NCI-H146 (cell line): ENCODE results near the gene IL17C.

Experiments used
- DNase-seq: peaks from one replicate; lab custom pipeline; 2025; lab: John Stamatoyannopoulos, UW

The IL17C gene

DNA sequence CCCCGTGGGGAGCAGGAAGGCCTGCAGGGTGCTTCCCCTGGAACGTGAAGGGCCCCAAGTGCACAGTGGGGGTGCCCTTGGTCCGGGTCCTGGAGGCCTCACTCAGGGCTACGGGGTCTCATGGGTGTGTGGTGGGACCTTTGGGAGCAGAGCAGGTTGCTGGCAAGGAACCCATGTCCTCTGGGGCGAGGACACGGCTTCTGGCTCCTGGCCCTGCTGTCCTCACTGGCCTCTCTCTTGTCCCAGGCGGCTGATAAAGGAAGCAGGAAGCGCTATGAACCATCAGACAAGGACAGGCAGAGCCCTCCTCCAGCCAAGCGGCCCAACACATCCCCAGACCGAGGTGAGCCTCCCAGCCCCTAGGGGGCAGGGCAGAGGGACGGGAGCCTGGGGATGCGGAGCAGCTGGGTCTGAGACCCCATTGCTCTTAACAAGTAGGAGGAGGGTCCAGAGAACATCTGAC is 9.8 kb upstream of the IL17C start:
- no peak for DNase-seq

DNA sequence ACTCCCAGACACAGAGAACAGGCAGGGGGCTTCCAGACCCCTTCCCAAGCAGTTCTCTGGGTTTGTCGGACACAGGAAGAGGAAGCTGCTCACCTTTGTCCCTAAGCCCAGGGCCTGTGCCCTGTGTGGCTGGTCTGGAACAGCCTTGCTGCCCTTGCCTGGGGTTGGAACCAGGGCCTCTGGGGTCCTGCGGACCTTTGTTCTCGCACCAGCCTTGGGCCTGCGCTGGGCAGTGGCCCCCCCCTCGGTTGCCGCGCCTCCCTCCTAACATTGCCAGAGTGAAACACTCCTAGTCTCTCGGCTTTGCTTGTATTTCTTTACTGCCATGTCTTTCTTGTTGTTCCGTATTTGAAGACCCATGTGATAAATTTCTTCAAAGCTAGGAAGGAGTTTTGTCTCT is 8.5 kb upstream of the IL17C start:
- DNase-seq, result no peak

DNA sequence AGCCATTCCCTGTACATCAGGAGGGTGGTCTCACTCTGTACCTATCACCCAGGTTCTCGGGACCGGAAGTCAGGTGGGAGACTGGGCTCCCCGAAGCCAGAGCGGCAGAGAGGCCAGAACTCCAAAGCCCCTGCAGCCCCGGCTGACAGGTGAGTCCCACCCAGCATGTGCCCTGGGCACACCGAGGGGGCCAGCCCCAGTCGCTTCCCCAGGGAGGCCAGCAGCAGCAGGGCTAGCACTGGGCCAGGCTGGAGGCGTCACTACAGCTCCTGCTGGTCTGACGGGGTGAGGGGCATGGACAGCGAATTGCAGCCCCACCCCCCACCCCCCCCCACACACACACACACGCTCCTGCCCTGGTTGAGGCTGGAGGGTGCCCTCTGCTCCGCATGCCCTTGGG is 7.9 kb upstream of the IL17C start:
- DNase-seq, result no peak

DNA sequence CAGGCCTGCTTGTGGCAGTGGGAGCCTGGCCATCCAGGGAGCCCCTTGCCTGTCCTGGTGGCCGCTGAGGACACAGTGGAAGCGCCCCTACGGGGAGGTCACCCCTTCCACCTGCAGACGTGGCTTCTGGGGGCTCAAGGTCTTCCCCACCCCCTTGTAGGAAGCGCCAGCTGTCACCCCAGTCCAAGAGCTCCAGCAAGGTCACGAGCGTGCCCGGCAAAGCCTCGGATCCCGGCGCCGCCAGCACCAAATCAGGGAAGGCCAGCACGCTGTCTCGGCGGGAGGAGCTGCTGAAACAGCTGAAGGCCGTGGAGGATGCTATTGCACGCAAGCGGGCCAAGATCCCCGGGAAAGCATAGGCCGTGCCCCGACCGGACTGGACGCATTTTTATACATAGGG is 7.4 kb upstream of the IL17C start:
- no peak for DNase-seq

DNA sequence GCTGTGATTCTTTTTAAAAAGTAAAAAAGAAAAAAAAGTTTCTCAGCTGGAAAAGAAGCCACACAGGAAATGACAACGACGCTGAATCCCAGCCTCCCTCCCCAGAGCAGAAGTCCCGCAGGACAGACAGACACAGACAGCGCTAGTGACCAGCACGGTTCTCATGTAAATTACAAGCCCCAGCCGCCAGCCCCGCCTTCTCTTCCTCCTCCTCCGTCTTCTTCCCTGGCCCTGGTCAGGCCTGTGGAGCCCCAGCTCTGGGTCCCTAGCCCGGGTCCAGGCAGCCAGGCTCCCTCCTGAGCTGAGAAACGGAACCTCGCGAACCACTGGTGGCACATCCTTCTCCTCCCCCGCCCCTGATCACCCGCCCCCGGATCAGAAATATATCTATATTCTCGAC is 7.0 kb upstream of the IL17C start:
- DNase-seq, result no peak

DNA sequence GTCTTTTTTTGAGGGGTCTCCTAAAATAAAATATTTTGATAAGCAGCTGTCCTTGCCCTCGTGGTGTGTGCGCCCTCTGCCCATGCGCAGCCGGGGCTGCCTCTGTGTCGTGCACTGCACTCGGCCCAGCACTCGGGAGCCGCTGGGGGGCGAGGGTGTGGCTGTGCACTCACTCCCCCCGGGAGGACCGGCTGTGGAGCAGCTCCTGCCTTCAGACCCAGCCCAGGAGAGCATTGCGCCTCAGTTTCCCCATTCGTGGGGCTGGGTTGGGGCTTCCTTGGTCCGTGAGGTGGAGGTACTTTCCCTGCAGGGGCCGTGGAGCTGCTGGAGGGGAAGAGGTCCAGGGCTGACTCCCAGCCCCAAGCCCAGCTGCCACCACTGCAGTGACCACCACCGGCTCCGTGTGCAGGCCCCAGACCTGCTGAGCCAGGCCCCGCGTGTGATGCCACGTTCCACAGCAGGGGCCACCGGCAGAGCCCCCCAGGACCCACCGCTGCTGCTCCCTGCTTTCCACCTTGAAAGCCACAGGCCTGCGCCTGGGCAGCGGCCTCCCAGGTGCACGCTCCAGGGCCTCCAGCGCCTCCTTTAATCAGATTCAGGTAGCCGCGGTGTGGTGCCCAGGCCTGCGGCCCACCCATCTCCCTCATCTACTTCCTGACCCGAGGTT is 6.3 kb upstream of the IL17C start:
- no peak for DNase-seq

DNA sequence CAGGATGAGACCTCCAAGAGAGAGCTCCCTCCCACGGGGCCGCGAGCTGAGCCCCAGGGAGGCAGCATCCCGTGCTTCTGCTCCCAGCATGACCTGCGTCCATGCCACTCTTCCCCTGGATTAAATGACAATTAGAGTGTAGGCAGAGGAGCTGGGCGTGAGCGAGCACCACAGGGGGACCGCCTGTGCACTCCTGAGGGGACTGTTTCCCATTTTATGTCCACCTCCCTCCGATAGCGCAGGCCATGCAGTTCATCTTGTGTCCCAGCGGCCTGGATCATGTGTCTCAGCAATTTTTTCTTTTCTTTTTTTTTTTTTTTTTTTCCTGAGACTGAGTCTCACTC is 5.8 kb upstream of the IL17C start:
- no peak for DNase-seq

DNA sequence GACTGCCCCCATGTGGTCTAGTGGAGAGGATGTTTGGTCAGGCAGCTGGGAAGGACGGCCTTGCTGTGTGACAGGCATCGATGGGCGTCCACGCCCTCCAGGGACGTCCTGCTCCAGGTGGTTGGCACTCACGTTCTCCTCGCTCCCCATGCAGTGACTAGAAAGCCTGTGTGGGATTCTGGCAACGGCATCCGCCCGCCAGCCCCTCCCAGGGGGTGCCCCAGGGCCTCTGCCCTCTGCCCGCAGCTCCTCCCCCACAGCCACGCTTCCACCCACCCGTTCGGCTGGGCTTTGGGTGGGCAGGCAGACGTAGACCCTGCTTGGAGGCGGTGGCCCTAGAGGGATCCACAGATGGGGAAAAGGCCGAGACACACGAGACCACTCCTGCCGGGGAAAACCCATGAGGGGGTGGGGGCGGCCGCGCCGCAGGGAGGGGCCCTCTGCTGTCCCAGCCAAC is 4.7 kb upstream of the IL17C start:
- no peak for DNase-seq

DNA sequence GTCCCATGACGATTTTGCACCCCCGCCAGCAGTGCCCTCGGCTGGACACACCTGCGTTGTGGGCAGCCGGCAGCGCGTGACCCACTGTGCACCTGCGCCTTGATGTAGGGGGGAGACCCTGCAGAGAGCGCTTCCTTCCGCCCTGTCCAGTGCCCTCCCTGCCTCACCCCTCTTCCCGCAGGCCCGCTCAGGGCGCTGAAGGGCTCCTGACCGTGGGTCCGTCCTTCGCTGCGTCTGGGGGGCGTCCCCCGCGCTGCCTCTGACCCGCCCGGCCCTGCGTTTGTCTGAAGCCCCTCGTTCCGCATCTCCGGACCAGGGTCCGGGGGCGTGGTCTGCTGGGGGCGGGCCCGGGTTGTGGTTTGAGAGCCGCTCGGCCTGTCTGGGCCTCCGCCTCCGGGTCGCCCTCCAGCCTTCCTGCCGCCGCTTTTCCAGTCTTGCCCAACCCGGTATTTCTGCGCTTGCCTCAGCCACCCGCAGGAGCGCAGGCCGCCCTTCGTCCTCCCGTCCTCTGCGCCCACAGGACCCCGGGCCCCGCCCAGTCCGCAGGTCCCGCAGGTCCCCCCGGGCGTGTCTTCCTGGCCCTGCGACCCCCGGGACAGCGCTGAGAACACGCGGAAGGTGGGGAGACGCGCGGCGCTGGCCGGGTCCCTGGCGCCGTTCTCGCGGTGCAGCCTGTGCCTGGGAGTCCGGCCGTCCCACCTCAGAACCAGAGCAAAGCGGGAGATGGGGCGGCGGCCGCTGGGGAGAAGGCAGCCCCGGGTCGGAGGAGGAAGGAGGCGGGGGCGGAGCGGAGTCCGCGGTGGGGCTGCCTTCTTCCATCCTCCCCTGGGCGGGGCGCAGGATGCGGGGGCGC is 4.0 kb upstream of the IL17C start:
- DNase-seq, result no peak

DNA sequence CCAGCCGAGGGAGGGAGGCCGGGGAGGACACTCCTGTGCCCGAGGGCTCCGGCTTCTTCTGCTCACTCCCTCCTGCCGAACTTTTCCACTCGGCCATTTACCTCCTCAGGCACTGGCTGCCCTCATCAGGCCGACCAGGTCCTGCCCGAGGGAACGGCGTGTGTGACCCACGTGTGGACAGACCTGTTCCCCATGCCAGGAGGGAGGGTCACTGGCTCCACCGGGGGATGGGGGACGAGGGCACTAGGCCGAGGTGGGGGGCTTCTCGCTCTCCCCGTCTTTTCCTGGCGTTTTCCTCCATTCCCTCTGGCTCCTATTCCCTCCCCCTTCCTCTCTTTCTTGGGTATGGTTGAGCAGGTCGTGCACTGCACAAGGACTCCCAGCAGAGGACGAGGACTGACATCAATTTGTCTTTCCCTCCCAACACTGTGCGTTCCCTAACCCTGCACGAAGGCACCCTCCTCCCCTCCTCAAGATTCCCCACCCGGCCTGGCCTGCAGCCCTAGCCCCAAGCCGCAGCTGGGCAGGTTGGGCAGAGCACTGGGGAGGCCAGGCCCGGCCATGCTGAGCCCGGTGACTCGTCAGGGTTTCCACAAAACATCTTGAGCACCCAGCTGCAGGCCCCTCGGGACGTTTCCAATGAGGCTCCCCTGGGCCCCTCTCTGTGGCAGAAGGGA is 3.2 kb upstream of the IL17C start:
- DNase-seq, result no peak

DNA sequence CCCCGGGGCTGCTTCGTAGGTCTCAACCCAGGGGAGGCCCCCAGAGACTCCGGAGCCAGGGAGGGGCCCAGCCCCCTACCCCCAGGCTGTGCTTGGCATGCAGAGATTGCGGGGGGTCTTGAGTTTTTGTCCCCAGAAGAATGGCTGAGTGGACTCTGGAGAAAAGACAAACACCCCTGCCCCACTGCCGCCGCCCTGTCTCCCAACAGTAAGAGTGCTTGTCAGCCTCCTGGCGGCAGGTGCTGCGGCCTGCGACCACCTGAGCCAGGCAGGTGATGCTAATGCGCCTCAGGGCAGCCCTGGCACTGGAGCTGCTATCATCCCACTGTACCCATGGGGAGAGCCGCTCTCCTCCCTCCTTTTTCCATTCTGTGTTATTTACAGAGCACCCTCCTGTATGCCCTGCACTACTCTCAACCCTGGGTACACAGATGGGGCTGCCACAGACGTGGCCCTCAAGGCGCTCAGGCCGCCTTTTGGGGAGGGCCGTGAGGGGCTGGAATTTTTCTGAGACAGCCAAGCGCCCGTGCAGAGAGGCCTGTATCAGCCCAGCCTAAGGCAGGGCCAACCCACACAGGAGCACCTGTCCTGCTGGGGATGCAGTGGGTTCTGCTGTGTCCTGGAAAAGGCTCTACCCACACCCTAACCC is 2.6 kb upstream of the IL17C start:
- no peak for DNase-seq

DNA sequence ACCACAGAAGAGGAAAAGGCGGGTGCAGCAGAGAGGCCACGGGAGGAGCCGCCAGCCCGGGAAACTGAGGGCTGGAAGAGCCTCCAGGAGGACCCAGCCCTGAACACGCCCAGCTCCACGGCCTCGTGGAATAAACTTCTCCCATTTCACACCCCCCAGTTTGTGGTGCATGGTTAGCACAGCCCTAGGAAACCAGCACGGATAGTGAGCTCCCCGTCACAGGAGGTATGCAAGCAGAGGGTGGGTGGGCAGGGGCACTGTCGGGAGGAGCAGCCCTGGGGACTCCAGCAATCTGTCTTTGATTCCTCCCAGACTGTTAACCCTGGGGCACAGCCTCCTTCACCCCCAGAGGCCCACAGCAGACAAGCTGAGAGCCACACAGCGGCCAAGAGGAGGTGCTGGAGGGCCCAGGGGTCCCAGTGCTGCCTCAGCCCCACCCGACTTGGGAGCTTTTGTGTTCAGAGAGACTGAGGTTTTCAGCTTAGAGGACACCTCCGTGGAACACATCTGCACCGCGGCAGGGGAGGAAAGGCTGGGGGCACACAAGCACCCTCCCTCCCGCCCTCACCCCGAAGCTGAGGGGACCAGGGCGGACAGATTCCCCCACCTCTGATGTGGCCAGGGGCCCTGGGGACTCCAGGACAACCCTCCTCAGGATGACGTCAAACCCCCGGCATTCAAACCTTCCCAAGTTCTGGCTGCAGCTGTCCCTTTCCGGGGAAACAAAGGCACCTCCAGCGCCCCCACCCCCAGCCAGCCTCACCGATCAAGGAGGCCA is 1.7 kb upstream of the IL17C start:
- DNase-seq, result no peak

DNA sequence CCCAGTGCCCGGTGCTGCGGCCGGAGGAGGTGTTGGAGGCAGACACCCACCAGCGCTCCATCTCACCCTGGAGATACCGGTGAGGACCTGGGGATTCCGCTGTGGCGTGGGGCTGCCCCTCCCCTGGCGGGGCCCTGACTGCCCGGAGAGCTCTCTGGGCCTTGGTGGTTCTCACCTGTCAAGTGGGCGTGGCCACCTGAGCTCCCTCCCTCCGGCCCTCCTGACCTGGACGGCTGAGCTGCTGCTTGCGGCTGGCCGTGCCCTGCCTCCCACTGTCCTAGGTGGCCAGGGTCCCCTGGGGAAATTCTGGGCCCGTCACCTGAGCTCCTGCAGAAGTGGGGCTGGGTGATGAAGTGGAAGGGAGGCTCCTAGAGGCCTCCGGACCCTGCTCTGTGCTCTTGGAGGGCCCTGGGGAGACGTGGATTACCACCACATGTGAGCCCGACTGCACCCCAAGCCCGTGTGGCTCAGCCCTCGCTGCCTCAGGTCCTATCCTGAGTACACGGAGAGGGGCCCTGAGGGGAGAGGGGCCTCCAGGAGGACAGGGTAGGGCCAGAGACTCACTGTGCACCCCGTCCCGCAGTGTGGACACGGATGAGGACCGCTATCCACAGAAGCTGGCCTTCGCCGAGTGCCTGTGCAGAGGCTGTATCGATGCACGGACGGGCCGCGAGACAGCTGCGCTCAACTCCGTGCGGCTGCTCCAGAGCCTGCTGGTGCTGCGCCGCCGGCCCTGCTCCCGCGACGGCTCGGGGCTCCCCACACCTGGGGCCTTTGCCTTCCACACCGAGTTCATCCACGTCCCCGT is 1.1 kb downstream of the IL17C start:
- DNase-seq, result no peak

DNA sequence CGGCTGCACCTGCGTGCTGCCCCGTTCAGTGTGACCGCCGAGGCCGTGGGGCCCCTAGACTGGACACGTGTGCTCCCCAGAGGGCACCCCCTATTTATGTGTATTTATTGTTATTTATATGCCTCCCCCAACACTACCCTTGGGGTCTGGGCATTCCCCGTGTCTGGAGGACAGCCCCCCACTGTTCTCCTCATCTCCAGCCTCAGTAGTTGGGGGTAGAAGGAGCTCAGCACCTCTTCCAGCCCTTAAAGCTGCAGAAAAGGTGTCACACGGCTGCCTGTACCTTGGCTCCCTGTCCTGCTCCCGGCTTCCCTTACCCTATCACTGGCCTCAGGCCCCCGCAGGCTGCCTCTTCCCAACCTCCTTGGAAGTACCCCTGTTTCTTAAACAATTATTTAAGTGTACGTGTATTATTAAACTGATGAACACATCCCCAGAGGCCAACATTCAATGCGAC is 1.7 kb downstream of the IL17C start:
- DNase-seq, result no peak

DNA sequence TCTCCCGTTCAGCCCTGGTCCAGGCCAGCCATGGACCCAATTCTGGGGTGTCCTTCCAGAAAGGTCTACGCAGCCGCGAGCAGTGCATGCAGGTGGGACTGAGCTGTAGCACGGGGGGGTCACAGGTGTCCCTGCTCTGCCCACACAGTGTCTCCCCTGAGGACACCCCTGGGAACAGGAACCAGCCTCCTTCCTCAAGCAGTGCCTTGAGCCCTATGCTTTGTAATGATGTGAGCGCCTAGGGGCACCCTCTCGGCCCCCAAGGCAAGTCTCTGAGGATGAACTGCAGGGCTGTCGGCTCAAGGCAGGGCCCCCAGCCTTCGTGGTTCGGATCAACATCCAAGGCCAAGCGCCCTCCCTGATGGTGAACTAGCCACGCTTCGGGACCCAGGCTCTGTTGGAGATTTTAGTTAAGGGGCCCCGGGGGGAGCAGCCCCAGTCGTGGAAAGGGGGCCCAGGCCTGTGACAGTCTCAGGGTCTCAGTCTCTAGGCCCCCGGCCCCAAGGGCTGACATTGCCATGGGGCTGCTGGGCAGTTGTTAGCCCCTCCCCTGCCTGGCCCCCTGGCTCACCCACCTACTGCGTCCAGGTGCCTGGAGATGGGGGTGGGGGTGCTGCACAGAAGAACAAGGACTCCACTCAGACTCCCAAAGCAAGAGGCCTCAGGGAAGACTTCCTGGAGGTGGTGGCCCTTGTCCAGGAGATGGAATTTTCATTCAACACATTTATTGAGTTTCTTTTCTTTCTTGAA is 2.3 kb downstream of the IL17C start:
- DNase-seq, result no peak

DNA sequence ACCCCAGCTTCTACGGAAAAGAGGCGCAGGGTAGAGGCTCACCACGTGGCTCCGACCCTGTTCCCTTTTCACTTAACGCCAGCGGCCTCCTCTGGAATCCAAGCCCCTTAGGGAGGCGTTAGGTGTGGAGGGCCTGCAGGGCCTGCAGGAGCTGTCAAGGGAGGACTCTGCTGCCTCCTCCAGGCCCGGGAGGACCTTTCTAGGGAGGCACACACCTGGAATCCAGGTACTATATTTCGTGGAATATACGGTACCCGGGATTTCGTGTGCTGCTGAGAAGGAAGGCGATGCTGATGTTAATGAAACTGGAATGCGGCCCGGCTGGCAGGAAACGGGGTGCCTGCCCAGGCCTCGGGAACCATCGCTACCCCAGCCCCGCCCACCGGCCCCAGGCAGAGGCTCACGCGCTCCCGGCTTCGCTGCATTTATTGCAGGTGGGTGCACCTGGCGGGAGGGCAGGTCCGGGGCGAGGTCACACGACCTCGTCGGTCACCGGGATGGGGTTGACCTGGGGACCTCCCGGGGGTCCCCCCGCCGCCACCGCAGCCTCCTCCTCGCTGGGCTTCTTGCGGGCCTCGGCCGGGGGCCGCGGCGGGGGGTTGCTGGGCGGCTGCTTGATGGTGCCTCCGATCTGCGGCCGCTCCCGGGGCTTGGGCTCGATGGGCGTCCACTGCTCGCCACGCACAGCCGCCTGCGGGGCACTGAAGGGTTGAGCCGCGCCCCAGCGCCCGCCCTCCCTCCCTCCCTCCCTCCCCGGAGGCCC is 4.7 kb downstream of the IL17C start:
- DNase-seq, result no peak

DNA sequence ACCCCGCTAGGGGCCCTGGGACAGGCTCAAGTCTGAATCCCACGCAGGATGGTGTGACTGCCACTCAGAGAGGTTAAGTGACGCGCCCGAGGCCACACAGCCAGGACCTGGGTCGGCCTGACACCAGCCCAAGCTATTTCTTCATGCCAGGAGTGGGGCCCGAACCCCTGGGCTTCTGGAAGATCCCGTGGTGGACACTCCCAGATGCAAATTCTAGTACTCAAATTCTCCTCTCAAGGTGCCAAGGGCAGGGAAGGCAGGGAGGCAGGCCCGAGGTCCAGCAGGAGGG is 5.2 kb downstream of the IL17C start:
- no peak for DNase-seq

DNA sequence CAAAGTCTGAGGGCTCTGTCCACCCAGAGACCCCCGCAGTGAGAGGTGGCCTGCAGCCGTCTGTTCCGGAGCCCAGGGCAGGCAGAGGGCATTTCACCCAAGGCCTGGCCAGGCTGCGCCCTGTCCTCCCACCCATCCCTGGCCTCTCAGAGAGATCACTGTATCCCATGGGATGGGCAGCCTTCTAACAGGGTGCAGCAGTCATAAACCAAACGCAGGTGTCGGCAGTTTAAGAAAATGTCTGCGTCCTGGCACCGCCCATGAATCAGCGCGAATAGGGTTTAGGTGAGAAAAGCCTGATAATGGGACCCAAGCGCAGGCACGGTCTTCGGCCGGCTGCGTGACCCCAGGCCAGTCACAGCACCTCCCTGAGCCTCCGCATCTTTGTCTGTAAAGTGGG is 7.1 kb downstream of the IL17C start:
- no peak for DNase-seq

DNA sequence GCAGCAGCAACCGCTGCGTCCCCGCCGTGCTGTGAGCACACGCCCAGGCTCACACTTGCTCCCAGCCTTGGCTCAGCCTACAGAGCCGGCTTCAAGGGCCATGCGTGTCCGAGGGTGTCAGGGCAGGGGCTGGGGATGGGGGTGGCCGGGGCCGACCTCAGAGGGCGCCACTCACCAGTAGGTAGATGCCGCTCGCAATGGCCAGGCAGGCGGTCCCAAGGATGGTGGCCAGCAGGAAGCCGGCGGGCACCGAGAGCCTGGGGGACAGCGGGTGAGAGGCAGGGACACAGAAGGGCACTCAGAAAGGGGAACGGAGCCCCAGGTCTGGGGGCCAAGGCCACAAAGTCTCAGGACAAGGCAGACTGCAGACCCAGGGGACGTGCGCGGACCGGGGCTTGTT is 7.6 kb downstream of the IL17C start:
- no peak for DNase-seq
